ENCODE measurements around the gene PDZRN3.
"Not testable (repeated sequence)": the region's sequence is repeated elsewhere in the genome, so short reads cannot be mapped to it uniquely, and the experiment has no call there.

Gene PDZRN3

GRCh38 chr3:73580343-73580742 is 44.4 kb downstream of the PDZRN3 start:
- H3K4me3 ChIP-seq (ENCODE audit: low read length) = no peak overlapping the region
- no peak overlapping the region for H3K9ac ChIP-seq (ENCODE audit: low read length)
- H3K36me3 ChIP-seq (ENCODE audit: control insufficient read depth, insufficient read depth, low read length) = no peaks in the 10 kb centered on the region
- H3K27me3 ChIP-seq (ENCODE audit: control insufficient read depth, insufficient read depth, low read length) = no peaks in the 10 kb centered on the region
- peak overlapping the region; percentile 53 for H3K27ac ChIP-seq (ENCODE audit: low read depth, low read length)
- H3K4me1 ChIP-seq (ENCODE audit: control insufficient read depth, insufficient read depth, low read length) = peaks cover 32% of the 10 kb centered on the region

- H3K27me3 ChIP-seq (ENCODE audit: control insufficient read depth, insufficient read depth, low read length) = no peaks in the 10 kb centered on the region
- no peak overlapping the region for H3K9ac ChIP-seq (ENCODE audit: low read length)
- peaks cover 28% of the 10 kb centered on the region for H3K4me1 ChIP-seq (ENCODE audit: control insufficient read depth, insufficient read depth, low read length)
- no peak overlapping the region for H3K4me3 ChIP-seq (ENCODE audit: low read length)
- no peaks in the 10 kb centered on the region for H3K36me3 ChIP-seq (ENCODE audit: control insufficient read depth, insufficient read depth, low read length)
- H3K27ac ChIP-seq (ENCODE audit: low read depth, low read length) = no peak overlapping the region
Observed at GRCh38 chr3:73577704-73578103, 47.0 kb downstream of the PDZRN3 start.

GRCh38 chr3:73576999-73577461 is 47.7 kb downstream of the PDZRN3 start:
- peaks cover 35% of the 10 kb centered on the region for H3K4me1 ChIP-seq (ENCODE audit: control insufficient read depth, insufficient read depth, low read length)
- no peaks in the 10 kb centered on the region for H3K36me3 ChIP-seq (ENCODE audit: control insufficient read depth, insufficient read depth, low read length)
- no peaks in the 10 kb centered on the region for H3K27me3 ChIP-seq (ENCODE audit: control insufficient read depth, insufficient read depth, low read length)
- no peak overlapping the region for H3K27ac ChIP-seq (ENCODE audit: low read depth, low read length)
- H3K9ac ChIP-seq (ENCODE audit: low read length) = no peak overlapping the region
- no peak overlapping the region for H3K4me3 ChIP-seq (ENCODE audit: low read length)

GRCh38 chr3:73575953-73576352 is 48.8 kb downstream of the PDZRN3 start:
- H3K27ac ChIP-seq (ENCODE audit: low read depth, low read length) = no peak overlapping the region
- H3K4me3 ChIP-seq (ENCODE audit: low read length) = no peak overlapping the region
- no peak overlapping the region for H3K9ac ChIP-seq (ENCODE audit: low read length)
- no peaks in the 10 kb centered on the region for H3K36me3 ChIP-seq (ENCODE audit: control insufficient read depth, insufficient read depth, low read length)
- H3K4me1 ChIP-seq (ENCODE audit: control insufficient read depth, insufficient read depth, low read length) = peaks cover 37% of the 10 kb centered on the region
- no peaks in the 10 kb centered on the region for H3K27me3 ChIP-seq (ENCODE audit: control insufficient read depth, insufficient read depth, low read length)

- Histone ChIP-seq H3K9ac (ENCODE audit: low read length) (no peak overlapping the region), H3K36me3 (ENCODE audit: control insufficient read depth, insufficient read depth, low read length) (no peaks in the 10 kb centered on the region), H3K4me3 (ENCODE audit: low read length) (no peak overlapping the region), H3K4me1 (ENCODE audit: control insufficient read depth, insufficient read depth, low read length) (peaks cover 33% of the 10 kb centered on the region), H3K27me3 (ENCODE audit: control insufficient read depth, insufficient read depth, low read length) (no peaks in the 10 kb centered on the region), H3K27ac (ENCODE audit: low read depth, low read length) (no peak overlapping the region)
Observed at GRCh38 chr3:73575519-73575918, 49.2 kb downstream of the PDZRN3 start.

- Histone ChIP-seq H3K4me1 (ENCODE audit: control insufficient read depth, insufficient read depth, low read length) (peaks cover 28% of the 10 kb centered on the region), H3K27ac (ENCODE audit: low read depth, low read length) (no peak overlapping the region), H3K27me3 (ENCODE audit: control insufficient read depth, insufficient read depth, low read length) (no peaks in the 10 kb centered on the region), H3K9ac (ENCODE audit: low read length) (no peak overlapping the region), H3K36me3 (ENCODE audit: control insufficient read depth, insufficient read depth, low read length) (no peaks in the 10 kb centered on the region), H3K4me3 (ENCODE audit: low read length) (no peak overlapping the region)
Observed at GRCh38 chr3:73573204-73573603, 51.5 kb downstream of the PDZRN3 start.

GRCh38 chr3:73572368-73572767 is 52.4 kb downstream of the PDZRN3 start:
- no peak overlapping the region for H3K9ac ChIP-seq (ENCODE audit: low read length)
- H3K4me1 ChIP-seq (ENCODE audit: control insufficient read depth, insufficient read depth, low read length) = peaks cover 28% of the 10 kb centered on the region
- H3K4me3 ChIP-seq (ENCODE audit: low read length) = no peak overlapping the region
- H3K27ac ChIP-seq (ENCODE audit: low read depth, low read length) = peak overlapping the region; percentile 16
- no peaks in the 10 kb centered on the region for H3K36me3 ChIP-seq (ENCODE audit: control insufficient read depth, insufficient read depth, low read length)
- no peaks in the 10 kb centered on the region for H3K27me3 ChIP-seq (ENCODE audit: control insufficient read depth, insufficient read depth, low read length)

- Histone ChIP-seq H3K9ac (ENCODE audit: low read length) (no peak overlapping the region), H3K27ac (ENCODE audit: low read depth, low read length) (peak overlapping the region; percentile 27)
Observed at GRCh38 chr3:73571238-73571794, 53.4 kb downstream of the PDZRN3 start.

GRCh38 chr3:73569246-73569760 is 55.4 kb downstream of the PDZRN3 start:
- H3K9ac ChIP-seq (ENCODE audit: low read length) = no peak overlapping the region
- H3K36me3 ChIP-seq (ENCODE audit: control insufficient read depth, insufficient read depth, low read length) = no peaks in the 10 kb centered on the region
- H3K4me1 ChIP-seq (ENCODE audit: control insufficient read depth, insufficient read depth, low read length) = peaks cover 19% of the 10 kb centered on the region
- H3K27ac ChIP-seq (ENCODE audit: low read depth, low read length) = no peak overlapping the region
- H3K27me3 ChIP-seq (ENCODE audit: control insufficient read depth, insufficient read depth, low read length) = no peaks in the 10 kb centered on the region
- no peak overlapping the region for H3K4me3 ChIP-seq (ENCODE audit: low read length)

More at GRCh38 chr3:73571238-73571794, 53.4 kb downstream of the PDZRN3 start:
- Histone ChIP-seq H3K4me3 (ENCODE audit: low read length) (no peak overlapping the region), H3K36me3 (ENCODE audit: control insufficient read depth, insufficient read depth, low read length) (no peaks in the 10 kb centered on the region), H3K4me1 (ENCODE audit: control insufficient read depth, insufficient read depth, low read length) (peaks cover 27% of the 10 kb centered on the region), H3K27me3 (ENCODE audit: control insufficient read depth, insufficient read depth, low read length) (no peaks in the 10 kb centered on the region)

GRCh38 chr3:73568371-73568862 is 56.3 kb downstream of the PDZRN3 start:
- Histone ChIP-seq H3K27ac (ENCODE audit: low read depth, low read length) (no peak overlapping the region), H3K36me3 (ENCODE audit: control insufficient read depth, insufficient read depth, low read length) (no peaks in the 10 kb centered on the region), H3K27me3 (ENCODE audit: control insufficient read depth, insufficient read depth, low read length) (no peaks in the 10 kb centered on the region), H3K9ac (ENCODE audit: low read length) (no peak overlapping the region), H3K4me1 (ENCODE audit: control insufficient read depth, insufficient read depth, low read length) (peaks cover 19% of the 10 kb centered on the region), H3K4me3 (ENCODE audit: low read length) (no peak overlapping the region)

GRCh38 chr3:73565374-73565773 is 59.4 kb downstream of the PDZRN3 start:
- not testable (repeated sequence) for H3K27me3 ChIP-seq (ENCODE audit: control insufficient read depth, insufficient read depth, low read length); H3K27ac ChIP-seq (ENCODE audit: low read depth, low read length); H3K4me3 ChIP-seq (ENCODE audit: low read length); H3K9ac ChIP-seq (ENCODE audit: low read length); H3K36me3 ChIP-seq (ENCODE audit: control insufficient read depth, insufficient read depth, low read length); H3K4me1 ChIP-seq (ENCODE audit: control insufficient read depth, insufficient read depth, low read length)

- no peaks in the 10 kb centered on the region for H3K27me3 ChIP-seq (ENCODE audit: control insufficient read depth, insufficient read depth, low read length)
- H3K27ac ChIP-seq (ENCODE audit: low read depth, low read length) = no peak overlapping the region
- no peak overlapping the region for H3K9ac ChIP-seq (ENCODE audit: low read length)
- no peaks in the 10 kb centered on the region for H3K36me3 ChIP-seq (ENCODE audit: control insufficient read depth, insufficient read depth, low read length)
- peaks cover 9% of the 10 kb centered on the region for H3K4me1 ChIP-seq (ENCODE audit: control insufficient read depth, insufficient read depth, low read length)
- no peak overlapping the region for H3K4me3 ChIP-seq (ENCODE audit: low read length)
Observed at GRCh38 chr3:73563896-73564582, 60.7 kb downstream of the PDZRN3 start.

GRCh38 chr3:73561494-73561893 is 63.2 kb downstream of the PDZRN3 start:
- H3K9ac ChIP-seq (ENCODE audit: low read length) = no peak overlapping the region
- peaks cover 28% of the 10 kb centered on the region for H3K4me1 ChIP-seq (ENCODE audit: control insufficient read depth, insufficient read depth, low read length)
- no peak overlapping the region for H3K27ac ChIP-seq (ENCODE audit: low read depth, low read length)

More at GRCh38 chr3:73561494-73561893, 63.2 kb downstream of the PDZRN3 start:
- H3K4me3 ChIP-seq (ENCODE audit: low read length) = no peak overlapping the region
- H3K36me3 ChIP-seq (ENCODE audit: control insufficient read depth, insufficient read depth, low read length) = no peaks in the 10 kb centered on the region
- H3K27me3 ChIP-seq (ENCODE audit: control insufficient read depth, insufficient read depth, low read length) = no peaks in the 10 kb centered on the region
